ENCODE measurements around the gene CC2D1B. TPM values are rescaled to one million over a fixed set of nuclear protein-coding genes. Genes with fewer than 3 reads are reported as not detected.

The CC2D1B gene
- total and polyA plus RNA-seq, 9 donors = 15.5 to 38.9 (median 27.0) TPM

DNA sequence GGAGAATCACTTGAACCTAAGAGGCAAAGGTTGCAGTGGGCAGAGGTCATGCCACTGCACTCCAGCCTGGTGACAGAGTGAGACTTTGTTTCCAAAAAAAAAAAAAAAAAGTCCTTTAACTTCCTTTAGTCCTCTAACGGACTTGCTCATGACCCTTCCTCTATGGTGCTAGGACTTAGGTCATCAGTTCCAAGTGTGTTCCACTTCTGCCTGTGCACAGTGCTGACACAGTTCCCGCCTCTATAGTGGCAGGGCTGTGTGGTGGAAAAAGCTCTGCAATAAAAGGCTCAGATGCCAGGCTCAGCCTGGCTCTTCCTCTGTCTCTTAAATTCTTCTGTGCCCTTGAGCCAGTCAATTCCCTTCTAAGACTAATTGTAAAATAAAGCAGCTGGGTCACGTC, 22.0 kb downstream of the CC2D1B start:
- H3K4me1 ChIP-seq (ENCODE audit: insufficient read depth) = no peaks in the 10 kb centered on the region
- 83 to 90% (median 87%) methylated on average over 3 of the region's 3 CpGs for WGBS, 3 donors
- intact Hi-C loops (cut with DNase I) = no loop called here
- no peak for DNase-seq
- no peaks in the 10 kb centered on the region for H3K27me3 ChIP-seq
- H3K27ac ChIP-seq = no peak overlapping the region
- TF ChIP-seq POLR2A (IDR thresholded peaks at IDR 0.05) (no peak), EP300 (IDR thresholded peaks at IDR 0.05) (no peak)
- TF ChIP-seq, protein P1, sequence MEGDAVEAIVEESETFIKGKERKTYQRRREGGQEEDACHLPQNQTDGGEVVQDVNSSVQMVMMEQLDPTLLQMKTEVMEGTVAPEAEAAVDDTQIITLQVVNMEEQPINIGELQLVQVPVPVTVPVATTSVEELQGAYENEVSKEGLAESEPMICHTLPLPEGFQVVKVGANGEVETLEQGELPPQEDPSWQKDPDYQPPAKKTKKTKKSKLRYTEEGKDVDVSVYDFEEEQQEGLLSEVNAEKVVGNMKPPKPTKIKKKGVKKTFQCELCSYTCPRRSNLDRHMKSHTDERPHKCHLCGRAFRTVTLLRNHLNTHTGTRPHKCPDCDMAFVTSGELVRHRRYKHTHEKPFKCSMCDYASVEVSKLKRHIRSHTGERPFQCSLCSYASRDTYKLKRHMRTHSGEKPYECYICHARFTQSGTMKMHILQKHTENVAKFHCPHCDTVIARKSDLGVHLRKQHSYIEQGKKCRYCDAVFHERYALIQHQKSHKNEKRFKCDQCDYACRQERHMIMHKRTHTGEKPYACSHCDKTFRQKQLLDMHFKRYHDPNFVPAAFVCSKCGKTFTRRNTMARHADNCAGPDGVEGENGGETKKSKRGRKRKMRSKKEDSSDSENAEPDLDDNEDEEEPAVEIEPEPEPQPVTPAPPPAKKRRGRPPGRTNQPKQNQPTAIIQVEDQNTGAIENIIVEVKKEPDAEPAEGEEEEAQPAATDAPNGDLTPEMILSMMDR (IDR thresholded peaks at IDR 0.05) = no peak
- no peaks in the 10 kb centered on the region for H3K9me3 ChIP-seq
- no peaks in the 10 kb centered on the region for H3K36me3 ChIP-seq
- no peak overlapping the region for H3K4me3 ChIP-seq

DNA sequence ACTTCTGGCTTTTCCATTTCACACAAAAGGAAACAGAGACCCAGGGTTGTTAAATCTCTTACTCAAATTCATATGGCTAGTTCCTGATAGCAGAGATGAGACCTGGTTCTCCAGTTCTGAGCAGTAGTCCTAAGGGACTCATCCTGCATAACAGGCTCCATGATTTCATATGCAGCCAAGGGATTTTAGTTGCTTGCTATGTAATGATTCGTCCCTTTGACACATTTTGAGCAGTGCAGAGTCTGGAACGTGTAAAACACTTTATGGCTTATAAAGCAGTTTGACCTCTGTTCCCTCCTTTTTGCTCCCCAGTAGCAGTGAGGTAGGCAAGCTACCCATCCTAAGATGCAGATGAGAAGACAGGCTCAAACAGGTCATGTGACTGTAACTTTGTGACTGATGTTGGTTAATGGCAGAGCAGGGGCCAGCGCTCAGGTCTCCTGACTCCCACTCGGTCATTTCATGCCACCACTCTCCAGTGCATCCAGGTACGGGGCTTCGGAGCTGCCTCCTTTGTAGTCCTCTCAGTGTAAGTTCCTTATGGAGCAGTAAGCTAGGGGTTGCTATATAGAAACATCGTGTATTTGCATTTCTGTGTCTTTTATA, 24.2 kb downstream of the CC2D1B start:
- intact Hi-C loops (cut with DNase I) = no loop called here
- no peak overlapping the region for H3K4me3 ChIP-seq
- no peak overlapping the region for H3K27ac ChIP-seq
- no peaks in the 10 kb centered on the region for H3K4me1 ChIP-seq (ENCODE audit: insufficient read depth)
- no peak for TF ChIP-seq EP300 (IDR thresholded peaks at IDR 0.05)
- TF ChIP-seq, protein P1 (IDR thresholded peaks at IDR 0.05) = no peak
- no peak for TF ChIP-seq POLR2A (IDR thresholded peaks at IDR 0.05)
- no peaks in the 10 kb centered on the region for H3K9me3 ChIP-seq
- no peaks in the 10 kb centered on the region for H3K36me3 ChIP-seq
- WGBS, 3 donors = 78 to 85% (median 79%) methylated on average over 6 to 7 of the region's 7 CpGs
- no peak for DNase-seq
- no peaks in the 10 kb centered on the region for H3K27me3 ChIP-seq

DNA sequence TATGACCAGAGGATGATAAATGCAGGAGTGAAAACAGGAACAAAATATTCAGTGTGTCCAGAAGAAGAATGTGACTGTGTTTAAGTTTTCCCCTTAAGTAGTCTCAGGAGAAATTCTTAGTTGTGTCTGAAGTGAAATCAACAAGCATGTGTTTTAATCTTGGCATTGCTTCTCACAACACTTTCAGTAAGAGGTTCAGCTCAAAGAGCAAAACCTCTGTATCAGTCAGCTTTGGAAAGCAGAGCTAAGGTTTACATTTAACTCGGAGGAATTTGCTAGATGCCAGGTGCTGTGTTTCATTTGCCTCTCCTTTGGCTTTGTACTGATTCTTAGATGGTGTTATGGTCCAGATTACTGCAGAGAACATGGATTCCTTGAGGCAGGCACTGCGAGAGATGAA, 28.6 kb downstream of the CC2D1B start:
- Histone ChIP-seq H3K9me3 (no peaks in the 10 kb centered on the region), H3K27ac (no peak overlapping the region), H3K27me3 (no peaks in the 10 kb centered on the region), H3K4me1 (ENCODE audit: insufficient read depth) (no peaks in the 10 kb centered on the region), H3K4me3 (no peak overlapping the region), H3K36me3 (no peaks in the 10 kb centered on the region)
- intact Hi-C loops (cut with DNase I) = no loop called here
- TF ChIP-seq, protein P1 (IDR thresholded peaks at IDR 0.05) = no peak
- TF ChIP-seq EP300 (IDR thresholded peaks at IDR 0.05) (no peak), POLR2A (IDR thresholded peaks at IDR 0.05) (no peak)
- WGBS, 3 donors = 18 to 66% (median 30%) methylated on average over 2 of the region's 2 CpGs
- DNase-seq = no peak

DNA sequence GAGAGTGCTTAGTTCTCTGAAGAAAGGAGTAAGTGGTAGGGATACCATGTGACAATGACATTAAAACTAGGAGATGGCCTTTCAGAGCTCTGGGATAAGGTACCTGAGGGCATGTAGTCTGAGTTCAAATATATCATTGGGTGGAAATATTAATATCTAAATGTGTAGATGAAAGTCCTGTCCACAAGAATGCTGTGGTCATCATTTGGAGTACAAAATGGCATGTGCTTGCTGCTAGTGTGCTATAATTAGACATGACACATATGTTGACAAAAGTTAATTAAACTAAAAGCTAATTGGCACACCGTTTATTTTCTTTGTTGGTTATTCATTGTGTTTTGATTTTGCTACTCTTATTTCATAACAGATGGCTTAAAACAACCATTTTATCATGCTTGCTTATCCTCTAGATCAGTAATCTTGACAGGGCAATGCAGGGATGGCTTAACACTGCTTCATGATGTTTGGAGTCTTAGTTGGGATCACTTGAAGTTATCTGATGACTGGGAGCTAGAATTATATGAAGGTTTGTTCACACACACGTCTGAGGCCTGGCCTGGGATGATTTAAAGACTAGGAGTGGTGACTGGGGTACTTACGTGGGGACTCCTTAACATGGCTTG, 31.0 kb downstream of the CC2D1B start:
- intact Hi-C loops (cut with DNase I) = no loop called here

More for the DNA sequence above, 31.0 kb downstream of the CC2D1B start:
- Histone ChIP-seq H3K4me1 (ENCODE audit: insufficient read depth) (no peaks in the 10 kb centered on the region), H3K27me3 (no peaks in the 10 kb centered on the region), H3K9me3 (no peaks in the 10 kb centered on the region), H3K36me3 (no peaks in the 10 kb centered on the region), H3K27ac (no peak overlapping the region), H3K4me3 (no peak overlapping the region)
- TF ChIP-seq POLR2A (IDR thresholded peaks at IDR 0.05) (no peak), EP300 (IDR thresholded peaks at IDR 0.05) (no peak)
- TF ChIP-seq, protein P1 (IDR thresholded peaks at IDR 0.05) = no peak
- 86 to 91% (median 91%) methylated on average over 3 of the region's 3 CpGs for WGBS, 3 donors
- no peak for DNase-seq
